HepG2 (cell line): Measurements from ENCODE around the gene NEU4. TPM values are rescaled to one million over a fixed set of nuclear protein-coding genes. Genes with fewer than 3 reads are reported as not detected.

Source experiments
- ELF1 ChIP-seq: sonication (generic); formaldehyde crosslinking; IDR thresholded peaks from 2 replicates; pipeline ENCODE4 v1.4.0; 2020; ENCODE audit warnings: missing genetic modification reagents
- HNRNPLL ChIP-seq: fragments of 200-400 bp; formaldehyde crosslinking; IDR thresholded peaks from 2 replicates; pipeline ENCODE4 v1.6.1; 2017; ENCODE audit warnings: mild to moderate bottlenecking, low read depth, low read length; ENCODE audit not compliant: poor library complexity, severe bottlenecking
- MBD4 ChIP-seq: IDR thresholded peaks from 2 replicates; pipeline ENCODE4 v1.6.1; 2012; ENCODE audit warnings: low read length, inconsistent platforms, borderline replicate concordance
- NCOA1 ChIP-seq: sonication (generic); formaldehyde crosslinking; IDR thresholded peaks from 2 replicates; pipeline ENCODE4 v1.9.0; 2021; ENCODE audit warnings: missing genetic modification reagents
- PLSCR1 ChIP-seq: sonication (generic); formaldehyde crosslinking; IDR thresholded peaks from 2 replicates; pipeline ENCODE4 v1.5.0; 2020; ENCODE audit warnings: missing genetic modification reagents, mild to moderate bottlenecking, borderline replicate concordance
- POGK ChIP-seq: sonication (generic); formaldehyde crosslinking; conservative IDR thresholded peaks from 2 replicates; pipeline ENCODE4 v1.8.0; 2022; ENCODE audit warnings: mild to moderate bottlenecking, moderate library complexity, missing genetic modification reagents
- POGZ ChIP-seq: sonication (generic); formaldehyde crosslinking; IDR thresholded peaks from 2 replicates; pipeline ENCODE4 v1.4.0; 2020; ENCODE audit warnings: mild to moderate bottlenecking, missing genetic modification reagents
- POLR2AphosphoS5 ChIP-seq: IDR thresholded peaks from 2 replicates; pipeline ENCODE4 v1.6.1; 2012; ENCODE audit warnings: low read depth, low read length
- SIX1 ChIP-seq: sonication (generic); formaldehyde crosslinking; IDR thresholded peaks from 2 replicates; pipeline ENCODE4 v1.4.0; 2020; ENCODE audit warnings: missing genetic modification reagents, borderline replicate concordance
- SMARCC2 ChIP-seq: fragments of 450-650 bp; IDR thresholded peaks from 2 replicates; pipeline ENCODE4 v1.6.1; 2017; ENCODE audit warnings: antibody characterized with exemption, mild to moderate bottlenecking
- TFE3 ChIP-seq: IDR thresholded peaks from 2 replicates; pipeline ENCODE4 v1.6.1; 2016
- ZBTB3 ChIP-seq: sonication (generic); formaldehyde crosslinking; IDR thresholded peaks from 2 replicates; pipeline ENCODE4 v1.4.0; 2020; ENCODE audit warnings: low read depth, mild to moderate bottlenecking, moderate library complexity, missing genetic modification reagents, borderline replicate concordance
- ZNF44 ChIP-seq: sonication (generic); formaldehyde crosslinking; IDR thresholded peaks from 2 replicates; pipeline ENCODE4 v1.5.1; 2020; ENCODE audit warnings: mild to moderate bottlenecking, missing genetic modification reagents
- ZNF777 ChIP-seq: sonication (generic); formaldehyde crosslinking; IDR thresholded peaks from 2 replicates; pipeline ENCODE4 v1.4.0; 2020; ENCODE audit warnings: missing genetic modification reagents
- ZNF780A ChIP-seq: sonication (generic); formaldehyde crosslinking; IDR thresholded peaks from 2 replicates; pipeline ENCODE4 v1.8.0; 2022; ENCODE audit warnings: mild to moderate bottlenecking, missing genetic modification reagents, moderate library complexity
- polyA plus RNA-seq, 8 experiments: library from polyadenylated mRNA; depleted of rRNA in 3 of 8; stranded (reverse) in 7 of 8; unstranded in 1 of 8; fragments of >200 nt; fragmentation: Illumina TruSeq in 4 of 8; extraction: Trizol in 4 of 8; gene quantifications; 2 replicates each; pipeline versions ENCODE4 v1.2.1 to v1.2.3, GENCODE V29; 2011 to 2016; ENCODE audit warnings: low read depth in 4 of 8, missing spikeins in 1 of 8, mixed read lengths in 1 of 8; ENCODE audit not compliant: insufficient read depth in 1 of 8
- total RNA-seq, 5 experiments: library from RNA; depleted of rRNA; stranded (reverse); fragments of >200 nt; fragmentation: Illumina TruSeq; extraction: Trizol; gene quantifications; 2 replicates each; pipeline ENCODE4 v1.2.3, GENCODE V29; 2016; ENCODE audit warnings: low read depth in 1 of 5
- TF ChIP-seq, protein P1 (sequence below): sonication (generic); formaldehyde crosslinking; IDR thresholded peaks from 2 replicates; pipeline ENCODE4 v1.9.0; 2021; ENCODE audit warnings: mild to moderate bottlenecking, missing genetic modification reagents
- TF ChIP-seq, protein P2 (sequence below): IDR thresholded peaks from 2 replicates; pipeline ENCODE4 v1.6.1; 2016; ENCODE audit warnings: missing compliant biosample characterization, missing genetic modification reagents, borderline replicate concordance

NEU4 gene
- total and polyA plus RNA-seq, 2 of the 13 experiments (the other 11 are each of a cell fraction or from before 2014, with no cell fraction given): 53.5 to 107 TPM

DNA sequence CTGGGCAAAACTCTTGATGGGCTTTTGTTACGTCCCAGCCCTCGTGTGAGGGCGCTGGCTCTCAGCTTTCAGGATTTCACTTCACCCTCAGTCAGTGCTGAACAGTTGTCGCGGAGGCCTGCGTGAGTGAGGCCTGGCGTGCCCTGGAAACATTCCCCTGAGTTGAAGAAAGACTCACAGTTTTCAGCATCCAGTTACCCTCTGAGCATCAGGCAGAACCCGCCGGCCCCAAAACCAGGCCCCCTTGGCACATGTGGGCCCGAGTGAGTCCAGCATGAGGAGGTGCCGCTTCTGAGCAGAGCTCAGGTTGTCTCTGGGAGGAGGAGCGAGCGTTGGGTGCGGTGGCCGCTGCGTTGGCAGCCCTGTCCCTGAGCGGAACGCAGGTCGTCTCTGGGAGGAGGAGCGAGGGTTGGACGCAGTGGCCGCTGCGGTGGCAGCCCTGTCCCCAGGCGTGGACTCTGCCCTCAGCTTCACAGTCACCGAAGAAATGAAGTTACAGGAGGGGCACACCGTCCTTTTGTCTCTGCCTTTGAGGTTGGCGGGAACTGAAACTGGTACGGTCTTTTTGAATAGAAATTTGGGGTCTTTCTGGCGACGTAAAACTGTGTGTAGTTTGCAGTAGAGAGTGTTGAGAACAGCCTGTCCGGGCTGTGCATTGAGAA is at the start of gene NEU4 (continued):
- TF ChIP-seq ZBTB3 (CRISPR knock-in tag): 0 out of 2 replicates have a peak, but pooled peaks have one; percentile 53
- TF ChIP-seq ZNF780A: peak; percentile 90; the same call in 1 of the 2 replicates
- peak; percentile 62; the same call in 1 of the 2 replicates for TF ChIP-seq ZNF44 (CRISPR knock-in tag)
- TF ChIP-seq, protein P1, sequence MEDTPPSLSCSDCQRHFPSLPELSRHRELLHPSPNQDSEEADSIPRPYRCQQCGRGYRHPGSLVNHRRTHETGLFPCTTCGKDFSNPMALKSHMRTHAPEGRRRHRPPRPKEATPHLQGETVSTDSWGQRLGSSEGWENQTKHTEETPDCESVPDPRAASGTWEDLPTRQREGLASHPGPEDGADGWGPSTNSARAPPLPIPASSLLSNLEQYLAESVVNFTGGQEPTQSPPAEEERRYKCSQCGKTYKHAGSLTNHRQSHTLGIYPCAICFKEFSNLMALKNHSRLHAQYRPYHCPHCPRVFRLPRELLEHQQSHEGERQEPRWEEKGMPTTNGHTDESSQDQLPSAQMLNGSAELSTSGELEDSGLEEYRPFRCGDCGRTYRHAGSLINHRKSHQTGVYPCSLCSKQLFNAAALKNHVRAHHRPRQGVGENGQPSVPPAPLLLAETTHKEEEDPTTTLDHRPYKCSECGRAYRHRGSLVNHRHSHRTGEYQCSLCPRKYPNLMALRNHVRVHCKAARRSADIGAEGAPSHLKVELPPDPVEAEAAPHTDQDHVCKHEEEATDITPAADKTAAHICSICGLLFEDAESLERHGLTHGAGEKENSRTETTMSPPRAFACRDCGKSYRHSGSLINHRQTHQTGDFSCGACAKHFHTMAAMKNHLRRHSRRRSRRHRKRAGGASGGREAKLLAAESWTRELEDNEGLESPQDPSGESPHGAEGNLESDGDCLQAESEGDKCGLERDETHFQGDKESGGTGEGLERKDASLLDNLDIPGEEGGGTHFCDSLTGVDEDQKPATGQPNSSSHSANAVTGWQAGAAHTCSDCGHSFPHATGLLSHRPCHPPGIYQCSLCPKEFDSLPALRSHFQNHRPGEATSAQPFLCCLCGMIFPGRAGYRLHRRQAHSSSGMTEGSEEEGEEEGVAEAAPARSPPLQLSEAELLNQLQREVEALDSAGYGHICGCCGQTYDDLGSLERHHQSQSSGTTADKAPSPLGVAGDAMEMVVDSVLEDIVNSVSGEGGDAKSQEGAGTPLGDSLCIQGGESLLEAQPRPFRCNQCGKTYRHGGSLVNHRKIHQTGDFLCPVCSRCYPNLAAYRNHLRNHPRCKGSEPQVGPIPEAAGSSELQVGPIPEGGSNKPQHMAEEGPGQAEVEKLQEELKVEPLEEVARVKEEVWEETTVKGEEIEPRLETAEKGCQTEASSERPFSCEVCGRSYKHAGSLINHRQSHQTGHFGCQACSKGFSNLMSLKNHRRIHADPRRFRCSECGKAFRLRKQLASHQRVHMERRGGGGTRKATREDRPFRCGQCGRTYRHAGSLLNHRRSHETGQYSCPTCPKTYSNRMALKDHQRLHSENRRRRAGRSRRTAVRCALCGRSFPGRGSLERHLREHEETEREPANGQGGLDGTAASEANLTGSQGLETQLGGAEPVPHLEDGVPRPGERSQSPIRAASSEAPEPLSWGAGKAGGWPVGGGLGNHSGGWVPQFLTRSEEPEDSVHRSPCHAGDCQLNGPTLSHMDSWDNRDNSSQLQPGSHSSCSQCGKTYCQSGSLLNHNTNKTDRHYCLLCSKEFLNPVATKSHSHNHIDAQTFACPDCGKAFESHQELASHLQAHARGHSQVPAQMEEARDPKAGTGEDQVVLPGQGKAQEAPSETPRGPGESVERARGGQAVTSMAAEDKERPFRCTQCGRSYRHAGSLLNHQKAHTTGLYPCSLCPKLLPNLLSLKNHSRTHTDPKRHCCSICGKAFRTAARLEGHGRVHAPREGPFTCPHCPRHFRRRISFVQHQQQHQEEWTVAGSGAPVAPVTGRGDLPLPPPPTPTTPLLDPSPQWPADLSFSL (CRISPR knock-in tag): no peak; the same call in 1 of the 2 replicates
- peak; percentile 97 for TF ChIP-seq POGK
- peak; percentile 44; the same call in 1 of the 2 replicates for TF ChIP-seq POGZ (CRISPR knock-in tag)
- TF ChIP-seq NCOA1 (CRISPR knock-in tag): peak; percentile 93
- peak; percentile 98 for TF ChIP-seq POLR2AphosphoS5
- no peak for TF ChIP-seq SMARCC2
- peak; percentile 64 for TF ChIP-seq ELF1
- no peak for TF ChIP-seq MBD4
- TF ChIP-seq TFE3 (CRISPR knock-in tag): peak; percentile 76; the same call in 1 of the 2 replicates
- TF ChIP-seq, protein P2, sequence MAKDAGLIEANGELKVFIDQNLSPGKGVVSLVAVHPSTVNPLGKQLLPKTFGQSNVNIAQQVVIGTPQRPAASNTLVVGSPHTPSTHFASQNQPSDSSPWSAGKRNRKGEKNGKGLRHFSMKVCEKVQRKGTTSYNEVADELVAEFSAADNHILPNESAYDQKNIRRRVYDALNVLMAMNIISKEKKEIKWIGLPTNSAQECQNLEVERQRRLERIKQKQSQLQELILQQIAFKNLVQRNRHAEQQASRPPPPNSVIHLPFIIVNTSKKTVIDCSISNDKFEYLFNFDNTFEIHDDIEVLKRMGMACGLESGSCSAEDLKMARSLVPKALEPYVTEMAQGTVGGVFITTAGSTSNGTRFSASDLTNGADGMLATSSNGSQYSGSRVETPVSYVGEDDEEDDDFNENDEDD: peak; percentile 84; the same call in 1 of the 2 replicates
- peak; percentile 60 for TF ChIP-seq ZNF777 (CRISPR knock-in tag)
- TF ChIP-seq HNRNPLL: peak; percentile 98
- TF ChIP-seq PLSCR1 (CRISPR knock-in tag): no peak; the same call in 1 of the 2 replicates
- 0 out of 2 replicates have a peak, but pooled peaks have one; percentile 25 for TF ChIP-seq SIX1
